HG02571 (cell line): ENCODE data around the gene OCA2.
"Not testable (repeated sequence)": the region's sequence is repeated elsewhere in the genome, so short reads cannot be mapped to it uniquely, and the experiment has no call there.

ENCODE experiments used
- ATAC-seq: cut with Tn5 transposase; IDR thresholded peaks from one replicate; pipeline ENCODE4 v1.9.1; 2021; ENCODE audit warnings: mild to moderate bottlenecking, moderate library complexity; ENCODE audit not compliant: unreplicated experiment

The OCA2 gene

GRCh38 chr15:27744641-27745040, 354.5 kb downstream of the OCA2 start:
- ATAC-seq: no peak

DNA sequence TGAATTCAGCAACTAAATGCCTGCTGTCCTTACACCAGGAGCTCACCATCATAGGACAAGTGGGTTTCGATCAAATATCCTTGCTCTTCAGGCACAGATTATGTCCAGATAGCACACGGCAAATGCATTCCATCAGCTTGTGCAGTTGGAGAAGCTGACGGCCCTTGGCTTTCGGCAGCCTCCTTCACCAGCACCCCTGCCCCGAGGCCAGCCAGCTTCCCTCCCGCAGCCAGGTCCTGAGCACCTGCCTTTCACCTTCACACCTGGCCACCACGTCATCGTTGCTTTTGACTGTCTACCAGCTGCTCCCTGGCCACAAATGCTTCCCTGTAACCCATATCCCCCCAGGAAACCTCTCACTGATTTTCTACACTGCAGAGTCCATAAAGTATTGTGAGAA, 355.5 kb downstream of the OCA2 start:
- ATAC-seq: no peak

DNA sequence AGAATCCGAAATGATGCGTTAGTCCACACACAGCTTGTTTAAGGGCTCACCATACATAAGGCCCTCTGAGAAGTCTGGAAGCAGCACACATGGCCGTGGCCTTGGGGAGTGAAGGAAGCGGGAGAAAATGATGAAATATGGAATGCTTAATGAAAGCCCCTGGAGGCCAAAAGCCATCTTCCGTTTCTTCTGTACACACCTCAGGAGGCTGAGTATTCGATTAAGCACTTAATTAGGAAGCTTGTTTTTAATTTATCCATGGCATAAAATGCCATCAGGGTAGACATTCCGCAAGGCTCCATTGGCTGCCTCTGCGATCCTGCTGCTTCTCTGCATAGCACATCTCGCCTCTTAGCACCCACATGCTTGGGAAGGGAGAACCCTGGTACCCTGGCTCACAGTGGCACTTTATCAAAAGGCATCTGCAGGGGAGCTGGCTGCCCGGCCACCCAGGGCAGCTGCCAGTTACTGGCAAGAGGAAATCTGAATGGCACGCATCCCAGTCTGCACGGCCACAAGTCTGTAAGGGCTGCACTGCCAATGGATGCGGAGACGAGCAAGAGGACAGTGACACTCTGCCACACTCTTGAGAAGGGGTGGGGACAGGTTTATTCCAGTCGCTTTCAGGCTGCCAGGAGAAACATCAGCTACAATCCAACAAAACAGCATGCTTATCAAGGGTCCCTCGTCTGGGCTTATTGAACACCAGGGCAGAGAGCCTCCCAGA, 356.2 kb downstream of the OCA2 start:
- ATAC-seq: no peak

- ATAC-seq: no peak
Observed at GRCh38 chr15:27741226-27741860, 357.8 kb downstream of the OCA2 start.

DNA sequence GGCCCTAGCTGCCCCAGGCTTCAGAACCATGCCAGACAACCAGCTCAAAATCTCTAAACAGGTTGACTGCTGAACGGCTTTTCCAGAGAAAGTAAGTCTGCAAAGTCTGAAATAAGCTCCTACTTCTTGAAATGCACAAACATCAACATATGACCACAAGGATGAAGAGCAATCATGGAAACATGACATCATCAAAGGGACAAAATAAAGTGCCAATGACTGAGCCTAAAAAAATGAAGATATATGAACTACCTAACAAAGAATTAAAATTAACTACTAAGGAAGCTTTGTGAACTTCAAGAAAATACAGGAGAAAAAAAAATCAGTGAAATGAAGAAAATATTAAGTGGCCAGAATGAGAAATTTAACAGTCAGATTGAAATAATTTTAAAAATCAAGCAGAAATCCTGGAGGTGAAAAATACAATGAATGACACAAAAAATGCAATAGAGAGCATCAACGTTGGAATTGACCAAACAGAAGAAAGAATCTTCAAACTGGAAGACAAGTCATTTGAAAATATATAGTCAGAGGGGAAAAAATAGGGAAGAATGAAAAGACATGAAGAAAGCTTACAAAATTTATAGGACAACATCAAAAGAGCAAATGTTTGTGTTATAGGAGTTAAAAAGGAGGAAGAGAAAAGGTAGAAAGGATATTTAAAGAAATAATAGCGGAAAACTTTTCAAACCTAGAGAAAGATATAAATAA, 364.2 kb downstream of the OCA2 start:
- no peak for ATAC-seq

DNA sequence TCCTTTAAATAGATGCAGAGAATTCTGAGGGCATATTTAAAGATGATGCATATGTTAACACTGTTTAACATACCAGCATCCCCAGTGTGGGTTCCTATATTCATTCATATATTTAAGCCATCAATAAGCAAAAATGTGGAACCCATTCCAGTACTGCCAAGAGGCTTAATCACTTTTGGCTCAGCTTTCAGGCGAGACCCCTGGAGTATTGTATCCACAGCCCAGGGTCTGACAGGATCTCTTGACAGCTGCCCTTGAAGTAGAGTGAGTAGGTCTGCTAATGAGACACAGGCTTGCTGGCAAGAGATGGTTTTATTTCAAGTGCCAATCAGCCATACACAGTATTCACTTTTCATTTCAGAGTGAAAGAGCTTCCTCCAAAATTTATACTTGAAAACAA, 367.3 kb downstream of the OCA2 start:
- no peak for ATAC-seq

DNA sequence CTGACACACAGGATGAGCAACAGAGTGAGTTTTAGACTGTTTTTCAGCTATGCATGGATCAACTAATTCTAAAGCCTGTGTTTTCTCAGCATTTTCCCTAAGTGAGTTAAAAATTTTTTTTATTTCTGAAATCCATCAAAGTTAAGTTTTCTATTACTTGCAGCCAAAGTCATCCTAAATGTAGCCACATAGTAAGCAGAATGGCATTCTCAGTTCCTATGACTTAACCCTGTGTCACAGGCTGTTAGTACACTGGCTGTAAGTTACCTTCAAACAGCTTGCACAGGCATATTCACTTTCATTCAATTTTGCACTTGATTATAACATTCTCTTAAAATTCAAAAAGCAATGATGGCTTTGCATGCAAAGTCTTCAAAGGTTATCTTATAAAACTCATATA, 368.2 kb downstream of the OCA2 start:
- ATAC-seq: no peak

DNA sequence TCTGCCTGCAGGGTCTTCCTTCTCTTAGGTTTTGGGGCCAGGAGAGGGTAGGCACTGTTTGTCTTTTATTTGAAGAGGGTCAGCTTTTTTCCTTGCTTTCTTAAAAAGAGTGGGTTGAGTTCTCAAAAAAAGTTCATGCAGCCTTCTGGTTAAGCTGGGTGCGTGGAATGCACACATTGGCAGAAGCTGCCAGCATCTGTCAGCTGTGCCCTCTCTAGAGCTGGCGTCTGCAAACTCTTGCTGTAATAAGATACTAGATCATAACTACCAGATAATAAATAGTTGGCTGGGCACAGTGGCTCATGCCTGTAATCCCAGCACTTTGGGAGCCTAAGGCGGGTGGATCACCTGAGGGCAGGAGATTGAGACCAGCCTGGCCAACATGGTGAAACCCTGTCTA, 373.4 kb downstream of the OCA2 start:
- no peak for ATAC-seq

DNA sequence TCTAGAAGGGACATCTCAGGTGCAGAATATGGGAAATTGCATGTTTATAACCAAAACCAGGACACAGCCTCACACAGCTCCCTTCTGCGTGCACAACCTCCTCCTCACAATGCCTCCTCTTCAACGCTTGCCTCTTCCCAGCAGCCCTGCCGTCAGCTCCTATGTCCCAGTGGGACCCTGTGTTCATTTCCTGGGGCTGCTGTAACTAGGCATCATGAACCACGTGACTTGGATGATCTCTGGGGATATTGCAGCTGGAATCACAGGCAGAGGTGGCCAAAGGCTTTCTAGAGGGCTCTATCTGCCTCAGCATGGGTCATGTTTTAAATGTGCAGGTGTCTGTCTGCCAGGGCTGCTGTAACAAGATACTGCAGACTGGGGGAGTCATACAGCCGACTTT, 375.3 kb downstream of the OCA2 start:
- no peak for ATAC-seq

- no peak for ATAC-seq
Observed at GRCh38 chr15:27722102-27722501, 377.0 kb downstream of the OCA2 start.

- no peak for ATAC-seq
Observed at GRCh38 chr15:27714675-27715074, 384.4 kb downstream of the OCA2 start.

GRCh38 chr15:27713850-27714249, 385.3 kb downstream of the OCA2 start:
- not testable (repeated sequence) for ATAC-seq

DNA sequence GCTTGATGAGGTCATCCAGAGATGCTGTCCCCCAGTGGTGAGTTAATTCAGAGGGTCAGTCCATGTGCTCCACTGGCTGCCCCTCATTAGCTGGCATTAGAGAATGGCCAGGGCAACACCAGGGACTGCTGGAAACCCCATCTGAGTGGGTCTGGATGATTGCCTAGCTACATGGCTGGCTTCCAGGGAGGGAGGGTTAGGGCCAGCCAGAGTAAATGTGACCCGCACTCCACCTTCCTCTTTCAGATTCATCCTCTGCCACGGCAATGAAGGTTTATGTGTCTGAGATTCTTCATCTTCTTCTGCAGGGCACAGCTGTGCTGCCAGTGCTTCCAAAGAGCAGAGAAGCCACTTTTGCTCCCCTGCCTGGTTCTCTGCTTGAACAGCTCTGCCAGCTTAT, 391.9 kb downstream of the OCA2 start:
- ATAC-seq: no peak

GRCh38 chr15:27706300-27706699, 392.8 kb downstream of the OCA2 start:
- ATAC-seq: no peak

DNA sequence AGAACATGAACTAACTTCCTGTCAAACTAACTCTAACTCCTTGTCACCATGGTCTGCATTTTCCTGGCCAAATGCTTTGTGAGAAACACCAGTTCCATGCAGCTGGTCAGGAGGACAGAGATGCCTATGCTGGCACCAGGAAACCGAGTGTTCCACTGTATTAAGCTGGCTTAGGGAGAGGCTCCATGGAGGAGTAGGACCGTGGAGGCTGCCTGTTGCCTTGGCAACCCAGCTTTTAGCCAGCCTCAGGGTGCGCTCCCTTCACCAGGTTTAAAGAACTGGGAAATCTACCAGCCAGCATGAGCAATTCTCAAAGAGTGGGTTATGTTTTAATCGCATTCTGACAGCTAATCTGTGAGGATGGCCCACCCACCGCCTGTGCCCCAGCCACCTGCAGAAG, 394.1 kb downstream of the OCA2 start:
- ATAC-seq: no peak
